SW480 (cell line): ENCODE results near the gene APOOL.
A peak's percentile ranks its signal among the peaks of the same experiment; 100 is the strongest.

Experiments used
- DNase-seq: peaks from one replicate; pipeline ENCODE4 v3.0.0-alpha.2; 2016; ENCODE audit warnings: low spot score

The APOOL gene

GRCh38 chrX:85084770-85085393 lies 81.2 kb downstream of the APOOL start:
- DNase-seq = peak; percentile 11

- no peak for DNase-seq
These were observed 85.7 kb downstream of the APOOL start for GRCh38 chrX:85089321-85089840.

GRCh38 chrX:85107407-85107806 lies 103.7 kb downstream of the APOOL start:
- DNase-seq = no peak

GRCh38 chrX:85108165-85108564 lies 104.5 kb downstream of the APOOL start:
- no peak for DNase-seq

GRCh38 chrX:85109235-85109634 lies 105.6 kb downstream of the APOOL start:
- peak; percentile 1 for DNase-seq

- no peak for DNase-seq
These were observed 107.7 kb downstream of the APOOL start for GRCh38 chrX:85111347-85111746.

- DNase-seq = no peak
These were observed 108.6 kb downstream of the APOOL start for GRCh38 chrX:85112293-85112692.

- no peak for DNase-seq
These were observed 110.1 kb downstream of the APOOL start for GRCh38 chrX:85113746-85114145.

GRCh38 chrX:85114171-85114570 lies 110.5 kb downstream of the APOOL start:
- no peak for DNase-seq

GRCh38 chrX:85114776-85115175 lies 111.1 kb downstream of the APOOL start:
- no peak for DNase-seq

- no peak for DNase-seq
These were observed 111.6 kb downstream of the APOOL start for GRCh38 chrX:85115252-85115651.

- no peak for DNase-seq
These were observed 132.7 kb downstream of the APOOL start for GRCh38 chrX:85136409-85136808.

GRCh38 chrX:85139422-85139821 lies 135.7 kb downstream of the APOOL start:
- no peak for DNase-seq

- DNase-seq = no peak
These were observed 137.3 kb downstream of the APOOL start for GRCh38 chrX:85140964-85141363.
